IPS-18a (cell line): Measurements from ENCODE around the gene TBATA.

Experiments used
- H3K27ac ChIP-seq: one replicate; pipeline ENCODE4 v1.5.1; 2013; ENCODE audit warnings: low read length
- H3K27me3 ChIP-seq: one replicate; pipeline ENCODE4 v1.6.1; 2013; ENCODE audit warnings: mild to moderate bottlenecking, low read length; ENCODE audit not compliant: control insufficient read depth, insufficient read depth
- H3K36me3 ChIP-seq: one replicate; pipeline ENCODE4 v1.6.1; 2013; ENCODE audit warnings: low read depth, low read length; ENCODE audit not compliant: control insufficient read depth
- H3K4me1 ChIP-seq: one replicate; pipeline ENCODE4 v1.6.1; 2013; ENCODE audit warnings: low read depth, low read length; ENCODE audit not compliant: control insufficient read depth
- H3K4me3 ChIP-seq: one replicate; pipeline ENCODE4 v1.5.1; 2013; ENCODE audit warnings: low read length
- H3K9ac ChIP-seq: one replicate; pipeline ENCODE4 v1.6.1; 2013; ENCODE audit warnings: mild to moderate bottlenecking, low read length, moderate library complexity
- H3K9me3 ChIP-seq: one replicate; pipeline ENCODE4 v1.6.1; 2013; ENCODE audit warnings: low read depth, low read length; ENCODE audit not compliant: control insufficient read depth

The TBATA gene

DNA sequence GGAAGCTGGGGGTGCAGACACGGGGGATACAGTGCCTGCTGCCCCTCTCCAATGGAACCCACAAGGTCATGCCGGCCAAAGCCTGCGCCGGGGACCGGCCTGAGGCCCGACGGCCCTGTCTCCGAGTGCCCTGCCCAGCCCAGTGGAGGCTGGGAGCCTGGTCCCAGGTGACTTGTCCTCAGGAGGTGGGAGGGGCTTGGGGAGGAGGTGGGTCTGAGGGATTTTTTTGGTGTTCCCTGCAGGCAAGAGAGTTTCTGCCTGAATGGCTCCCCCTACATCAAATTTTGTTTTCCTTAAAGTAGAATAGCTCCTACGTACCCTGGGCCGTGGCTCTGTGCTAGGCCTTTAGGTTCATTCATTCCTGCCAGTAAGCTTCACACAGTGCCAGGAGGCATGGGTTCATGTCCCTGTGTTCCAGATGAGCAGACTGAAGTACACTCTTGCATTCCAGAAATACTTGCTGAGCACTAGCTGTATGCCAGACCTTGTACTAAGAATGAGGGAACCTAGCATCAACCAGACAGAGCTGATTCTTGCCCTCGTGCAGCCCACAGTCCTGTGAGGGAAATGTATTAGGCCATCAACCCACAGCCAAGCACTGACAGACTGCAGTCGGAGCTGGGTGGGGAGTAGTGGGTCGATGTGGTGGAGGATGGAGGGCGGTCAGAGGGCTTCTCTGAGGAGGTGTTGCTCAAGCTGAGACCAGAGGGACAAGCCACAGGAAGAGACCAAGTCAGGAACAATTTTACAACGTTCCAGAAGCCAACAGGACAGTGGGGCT lies 31.1 kb downstream of the TBATA start:
- Histone ChIP-seq H3K4me3 (no peak overlapping the region), H3K4me1 (no peaks in the 10 kb centered on the region), H3K27ac (no peak overlapping the region), H3K27me3 (no peaks in the 10 kb centered on the region), H3K36me3 (no peaks in the 10 kb centered on the region), H3K9ac (no peak overlapping the region), H3K9me3 (no peaks in the 10 kb centered on the region)

DNA sequence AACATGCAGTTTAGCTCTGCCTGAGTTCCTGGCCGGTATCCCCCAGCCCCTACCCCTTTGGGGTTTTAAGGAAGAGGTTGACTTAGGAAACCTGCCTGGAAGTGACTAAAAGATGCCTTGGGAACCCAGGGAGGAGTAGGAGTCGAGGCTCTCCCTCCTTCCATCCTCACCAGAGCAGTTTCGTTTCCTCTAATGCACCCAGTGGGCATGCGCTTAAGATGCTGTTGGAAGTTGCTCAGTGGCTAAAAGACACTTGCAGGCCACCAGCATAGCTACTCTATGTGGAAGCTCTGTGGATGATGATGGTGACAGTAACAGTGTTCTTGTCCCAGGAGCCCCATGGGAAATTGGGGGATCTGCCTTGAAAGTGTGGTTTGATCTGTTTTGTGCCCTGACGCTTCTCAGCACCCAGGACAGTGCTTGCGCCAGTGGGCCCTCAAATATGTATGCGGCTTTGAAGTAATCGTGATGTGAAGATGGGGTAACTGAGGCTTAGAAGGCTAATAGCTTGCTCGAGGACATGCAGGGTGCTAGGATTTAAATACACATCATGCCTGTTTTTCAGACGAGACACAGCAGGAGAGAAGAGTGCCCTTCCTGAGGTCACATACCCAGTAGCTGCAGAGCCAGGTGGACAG lies 32.0 kb downstream of the TBATA start:
- no peaks in the 10 kb centered on the region for H3K36me3 ChIP-seq
- H3K9me3 ChIP-seq = no peaks in the 10 kb centered on the region
- no peak overlapping the region for H3K27ac ChIP-seq
- H3K27me3 ChIP-seq = no peaks in the 10 kb centered on the region
- H3K9ac ChIP-seq = no peak overlapping the region
- no peak overlapping the region for H3K4me3 ChIP-seq
- no peaks in the 10 kb centered on the region for H3K4me1 ChIP-seq

DNA sequence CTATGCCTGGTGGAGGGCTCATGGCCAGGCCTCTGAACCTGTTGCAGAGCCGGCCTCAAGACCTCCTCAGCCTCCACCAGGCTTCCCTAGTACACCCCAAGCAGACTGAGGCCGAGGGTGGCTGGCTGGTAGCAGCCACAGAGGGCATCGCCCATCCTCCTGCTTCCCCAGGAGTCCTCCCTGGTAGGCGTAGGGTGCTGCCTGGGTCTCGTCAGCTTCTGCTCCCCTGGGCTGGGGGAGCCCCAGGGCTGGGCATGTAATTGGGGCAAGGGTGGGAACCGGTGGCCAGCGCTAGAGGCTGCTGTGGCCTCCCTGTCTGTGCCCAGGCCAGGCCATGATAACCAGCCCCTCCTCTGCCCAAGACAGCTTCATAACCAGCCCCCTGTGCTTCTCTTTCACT lies 32.6 kb downstream of the TBATA start:
- Histone ChIP-seq H3K4me1 (no peaks in the 10 kb centered on the region), H3K27ac (no peak overlapping the region), H3K9me3 (no peaks in the 10 kb centered on the region), H3K36me3 (no peaks in the 10 kb centered on the region), H3K4me3 (no peak overlapping the region), H3K9ac (no peak overlapping the region), H3K27me3 (no peaks in the 10 kb centered on the region)

DNA sequence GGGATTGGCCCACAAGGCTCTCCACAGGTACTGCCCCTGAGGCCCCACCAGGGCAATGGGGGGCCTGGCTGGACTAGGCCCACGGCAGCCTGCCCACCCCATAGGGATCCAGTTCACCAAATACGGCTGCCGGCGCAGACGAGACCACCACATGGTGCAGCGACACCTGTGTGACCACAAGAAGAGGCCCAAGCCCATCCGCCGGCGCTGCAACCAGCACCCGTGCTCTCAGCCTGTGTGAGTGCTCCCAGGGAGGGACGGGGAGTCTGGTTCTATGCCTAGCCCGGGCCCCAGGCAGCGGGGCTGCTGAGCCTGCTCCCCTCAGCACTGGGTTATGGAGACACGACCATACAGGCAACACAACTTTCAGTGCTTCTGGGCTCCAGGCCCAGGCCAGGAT lies 33.2 kb downstream of the TBATA start:
- no peaks in the 10 kb centered on the region for H3K4me1 ChIP-seq
- no peaks in the 10 kb centered on the region for H3K27me3 ChIP-seq
- H3K9ac ChIP-seq = no peak overlapping the region
- no peak overlapping the region for H3K4me3 ChIP-seq
- no peaks in the 10 kb centered on the region for H3K9me3 ChIP-seq
- no peak overlapping the region for H3K27ac ChIP-seq
- H3K36me3 ChIP-seq = no peaks in the 10 kb centered on the region

DNA sequence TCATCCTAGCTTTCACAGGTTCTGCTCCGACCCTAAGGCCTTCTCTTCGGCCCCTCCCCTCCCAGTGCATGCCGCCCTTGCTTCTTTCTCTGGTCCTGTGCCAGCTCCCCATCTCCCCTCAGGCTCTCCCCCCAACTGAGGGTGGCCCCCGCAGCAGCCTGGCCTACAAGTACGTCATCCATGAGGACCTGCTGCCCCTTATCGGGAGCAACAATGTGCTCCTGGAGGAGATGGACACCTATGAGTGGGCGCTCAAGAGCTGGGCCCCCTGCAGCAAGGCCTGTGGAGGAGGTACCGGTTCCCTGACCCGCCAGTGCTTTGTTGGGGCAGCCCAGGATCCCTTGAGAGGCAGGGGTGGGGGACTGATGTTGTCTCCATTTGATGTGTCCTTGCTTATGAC lies 33.8 kb downstream of the TBATA start:
- Histone ChIP-seq H3K27ac (no peak overlapping the region), H3K9me3 (no peaks in the 10 kb centered on the region), H3K4me3 (no peak overlapping the region), H3K9ac (no peak overlapping the region), H3K27me3 (no peaks in the 10 kb centered on the region), H3K4me1 (no peaks in the 10 kb centered on the region), H3K36me3 (no peaks in the 10 kb centered on the region)

DNA sequence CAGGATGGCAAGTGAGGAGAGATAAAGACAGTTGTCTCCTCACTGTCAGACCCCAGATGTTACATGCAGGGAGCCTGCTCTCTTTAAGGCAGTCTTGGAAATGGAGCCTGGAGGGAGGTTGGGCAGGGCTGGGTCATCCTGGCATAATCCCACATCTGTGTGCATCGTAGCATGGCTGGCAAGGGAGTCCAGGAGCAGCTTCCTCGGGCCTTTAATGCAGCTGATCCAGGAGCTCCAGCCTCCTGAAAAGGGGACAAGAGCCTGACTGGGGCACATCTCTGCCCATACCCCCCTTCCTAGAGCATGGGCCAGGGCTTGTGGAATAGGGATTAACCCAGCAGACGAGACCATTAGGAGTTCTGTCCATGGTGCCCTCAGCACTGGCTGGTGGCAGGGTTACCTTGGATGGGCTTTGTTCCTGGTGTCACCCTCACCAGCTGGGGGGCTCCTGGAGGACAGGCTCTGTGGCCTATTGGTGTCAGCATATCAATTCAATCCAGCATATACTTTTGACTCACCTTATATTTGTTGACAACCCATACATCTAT lies 34.9 kb downstream of the TBATA start:
- Histone ChIP-seq H3K4me3 (no peak overlapping the region), H3K36me3 (no peaks in the 10 kb centered on the region), H3K27me3 (no peaks in the 10 kb centered on the region), H3K9ac (no peak overlapping the region), H3K9me3 (no peaks in the 10 kb centered on the region), H3K4me1 (no peaks in the 10 kb centered on the region), H3K27ac (no peak overlapping the region)

DNA sequence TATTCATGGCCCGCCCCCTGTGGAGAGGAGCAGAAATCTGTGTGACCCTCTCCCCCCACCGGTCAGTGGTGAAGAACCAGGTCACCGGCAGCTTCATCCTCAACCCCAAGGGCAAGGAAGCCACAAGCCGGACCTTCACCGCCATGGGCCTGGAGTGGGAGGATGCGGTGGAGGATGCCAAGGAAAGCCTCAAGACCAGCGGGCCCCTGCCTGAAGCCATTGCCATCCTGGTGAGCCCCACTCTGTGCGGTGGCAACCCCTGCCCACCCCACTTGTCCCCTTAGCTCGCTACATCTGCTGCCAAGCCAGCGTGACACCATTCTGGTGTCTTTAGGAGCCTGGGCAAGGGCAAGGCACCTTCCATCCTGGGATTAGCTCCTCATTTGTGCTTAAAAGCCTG lies 35.4 kb downstream of the TBATA start:
- Histone ChIP-seq H3K27me3 (no peaks in the 10 kb centered on the region), H3K9ac (no peak overlapping the region), H3K4me3 (no peak overlapping the region), H3K9me3 (no peaks in the 10 kb centered on the region), H3K4me1 (no peaks in the 10 kb centered on the region), H3K27ac (no peak overlapping the region), H3K36me3 (no peaks in the 10 kb centered on the region)

DNA sequence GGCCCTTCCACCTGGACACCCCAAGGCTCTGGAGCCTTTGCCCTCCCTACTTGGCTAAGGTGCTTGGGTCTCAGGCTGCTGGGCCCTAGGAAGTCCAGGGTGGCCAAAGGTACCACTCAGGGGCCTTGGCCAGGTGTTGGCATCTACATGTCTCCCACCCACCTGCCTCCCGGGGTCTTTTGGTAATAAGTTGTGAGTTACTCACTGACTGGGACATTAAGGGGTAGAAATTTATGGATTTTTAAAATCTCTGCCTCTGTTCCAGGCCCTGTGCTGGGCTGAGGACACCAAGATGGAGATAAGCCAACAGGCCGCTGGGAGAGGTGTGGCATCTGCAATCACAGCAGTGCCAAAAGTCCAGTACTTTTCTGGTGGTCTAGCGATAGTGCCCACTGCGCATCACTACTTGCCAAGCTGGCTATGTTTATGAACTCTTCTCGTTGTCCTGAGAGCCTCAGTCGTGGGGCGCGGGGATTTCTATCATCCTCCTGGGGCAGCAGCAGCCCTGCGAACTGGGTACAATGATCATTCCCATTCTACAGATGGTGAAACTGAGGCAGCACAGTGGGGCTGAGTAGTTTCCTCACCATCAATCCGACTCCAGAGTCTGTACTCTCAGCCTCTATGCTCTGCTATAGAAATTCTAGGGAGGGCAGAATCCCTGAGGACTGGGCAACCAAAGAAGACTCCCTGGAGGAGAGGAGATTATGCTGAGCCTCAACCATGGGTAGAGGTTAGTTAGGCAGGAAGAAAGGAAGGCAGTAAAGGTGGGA lies 36.2 kb downstream of the TBATA start:
- no peak overlapping the region for H3K4me3 ChIP-seq
- H3K9ac ChIP-seq = no peak overlapping the region
- no peaks in the 10 kb centered on the region for H3K27me3 ChIP-seq
- H3K4me1 ChIP-seq = no peaks in the 10 kb centered on the region
- H3K36me3 ChIP-seq = no peaks in the 10 kb centered on the region
- H3K9me3 ChIP-seq = no peaks in the 10 kb centered on the region
- no peak overlapping the region for H3K27ac ChIP-seq

DNA sequence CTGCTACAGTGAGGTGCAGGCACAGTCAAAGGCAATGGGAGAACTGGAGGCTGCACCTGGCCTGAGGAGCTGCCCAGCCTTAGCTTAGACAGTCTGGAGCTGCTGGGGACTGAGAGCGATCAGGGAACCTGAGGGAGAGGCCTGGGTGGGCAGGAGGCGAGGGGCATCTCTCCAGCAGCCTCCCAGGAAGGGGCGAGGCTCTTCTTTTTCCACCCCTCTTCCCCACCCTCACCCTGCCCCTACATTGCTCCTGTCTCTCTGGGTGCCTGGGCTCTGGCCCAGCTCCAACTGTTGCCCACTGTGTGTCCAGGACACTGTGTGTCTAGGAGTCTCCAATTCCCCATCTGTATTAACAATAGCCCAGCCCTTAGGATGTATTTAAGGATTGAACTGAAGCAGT lies 36.9 kb downstream of the TBATA start:
- Histone ChIP-seq H3K9ac (no peak overlapping the region), H3K4me3 (no peak overlapping the region)

DNA sequence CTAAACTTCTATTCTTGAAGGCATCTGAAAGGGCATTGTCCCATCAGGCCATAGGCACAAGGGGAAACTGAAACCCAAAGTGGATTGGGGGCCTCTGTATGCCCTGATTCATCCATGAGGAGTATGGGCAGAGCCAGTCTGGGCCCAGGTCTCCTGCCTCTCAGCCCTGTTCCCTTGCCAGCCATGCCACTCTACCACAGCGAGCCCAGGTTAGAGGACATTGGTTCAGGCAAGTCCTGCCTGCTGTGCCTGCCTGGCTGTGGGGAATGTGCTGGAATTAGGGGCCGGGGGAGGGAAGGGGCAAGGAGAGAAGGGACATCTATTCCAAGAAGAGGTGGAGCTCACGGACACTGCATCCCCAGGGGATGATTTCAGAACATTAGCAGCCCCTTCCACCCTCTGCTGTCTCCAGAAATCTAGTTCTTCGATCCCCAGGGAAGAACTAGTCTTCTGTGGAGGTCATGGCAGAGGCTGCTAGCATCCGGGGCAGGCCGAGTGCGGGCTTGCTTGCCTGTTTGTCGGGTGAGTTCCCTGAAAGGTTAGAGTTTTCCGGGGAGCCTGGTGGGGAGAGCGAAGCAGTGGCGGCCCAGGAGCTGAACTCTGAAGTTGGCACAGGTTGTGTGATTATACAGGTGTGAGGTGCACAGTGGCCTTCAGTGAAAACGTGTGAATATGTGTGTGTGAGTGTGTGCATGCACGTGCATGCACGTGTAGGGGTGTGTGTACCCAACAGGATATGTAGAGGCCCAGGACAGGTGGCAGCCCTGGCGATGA lies 37.8 kb downstream of the TBATA start:
- Histone ChIP-seq H3K4me1 (no peaks in the 10 kb centered on the region), H3K4me3 (no peak overlapping the region), H3K27ac (no peak overlapping the region), H3K9me3 (no peaks in the 10 kb centered on the region), H3K36me3 (no peaks in the 10 kb centered on the region), H3K9ac (no peak overlapping the region), H3K27me3 (no peaks in the 10 kb centered on the region)

More for the DNA sequence above, 36.9 kb downstream of the TBATA start:
- Histone ChIP-seq H3K9me3 (no peaks in the 10 kb centered on the region), H3K27me3 (no peaks in the 10 kb centered on the region), H3K36me3 (no peaks in the 10 kb centered on the region), H3K27ac (no peak overlapping the region), H3K4me1 (no peaks in the 10 kb centered on the region)

DNA sequence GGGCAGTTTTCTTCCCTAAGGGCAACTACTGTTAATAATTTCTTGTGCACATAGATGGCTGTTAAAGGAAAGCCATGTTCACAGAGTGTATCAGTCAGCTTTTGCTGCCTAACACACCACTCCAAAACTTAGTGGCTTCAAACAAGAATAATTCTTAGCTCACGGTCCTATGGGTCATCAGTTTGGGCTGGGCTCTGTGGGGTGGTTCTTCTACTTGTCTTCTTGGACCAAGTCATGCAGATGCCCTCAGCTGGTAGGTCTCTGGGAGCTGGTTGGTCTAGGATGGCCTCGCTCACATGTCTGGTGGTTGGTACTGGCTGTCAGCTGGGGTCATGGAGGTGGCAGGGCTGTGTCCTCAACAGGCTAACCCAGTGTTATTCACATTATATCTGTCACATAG lies 39.6 kb downstream of the TBATA start:
- Histone ChIP-seq H3K9ac (no peak overlapping the region), H3K36me3 (no peaks in the 10 kb centered on the region), H3K9me3 (no peaks in the 10 kb centered on the region), H3K27ac (no peak overlapping the region), H3K4me3 (no peak overlapping the region), H3K27me3 (no peaks in the 10 kb centered on the region), H3K4me1 (no peaks in the 10 kb centered on the region)
